T-helper 1 cell (primary cell): ENCODE measurements around the gene CLIP3.

Experiments
- DNase-seq, 5 donors: peaks; one replicate each; pipeline ENCODE4 v3.0.0-alpha.2; 2012 to 2020

The CLIP3 gene

DNA sequence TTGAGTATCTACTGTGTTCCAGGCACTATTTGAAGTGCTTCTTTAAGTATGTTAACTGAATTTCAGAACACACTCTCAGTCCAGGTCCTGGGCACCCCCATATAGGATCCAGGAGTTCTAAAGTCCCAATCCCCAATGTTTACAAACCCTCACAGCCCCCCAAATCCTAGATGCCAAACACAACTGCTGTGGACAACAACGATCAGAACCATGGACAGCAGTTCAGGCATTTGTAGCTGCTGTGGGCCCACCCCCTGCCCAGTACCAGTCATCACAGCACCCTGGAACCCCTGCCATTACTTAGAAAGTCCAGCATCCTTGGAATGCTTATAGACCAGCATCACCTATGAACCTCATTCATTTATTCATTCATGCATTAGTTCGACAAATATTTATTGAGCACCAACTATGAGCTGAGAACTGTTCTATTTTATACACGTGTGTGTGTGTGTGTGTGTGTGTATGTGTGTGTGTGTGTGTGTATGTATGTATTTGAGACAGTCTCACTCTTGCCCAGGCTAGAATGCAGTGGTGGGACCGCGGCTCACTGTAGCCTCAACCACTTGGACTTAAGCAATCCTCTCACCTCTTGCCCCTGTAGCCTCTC lies 57.0 kb downstream of the CLIP3 start:
- no peak for DNase-seq

DNA sequence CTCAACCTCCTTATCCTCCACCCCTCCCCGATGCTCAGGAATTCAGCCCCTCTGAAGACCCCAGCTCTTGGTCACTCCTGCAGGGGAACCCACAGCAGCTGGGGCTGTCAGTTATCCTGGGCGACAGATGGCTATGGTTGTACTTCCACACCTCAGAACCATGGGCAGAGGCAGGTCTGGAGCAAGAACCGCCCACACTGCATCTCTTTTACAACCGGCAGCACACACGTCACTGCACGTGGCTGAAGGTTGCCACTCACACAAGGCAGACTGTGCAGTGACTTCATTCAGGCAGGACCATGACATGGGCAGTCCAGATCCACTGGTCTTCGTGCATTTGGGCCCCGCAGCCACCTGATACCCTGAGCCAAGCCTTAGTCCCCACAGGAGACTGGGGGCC lies 59.2 kb downstream of the CLIP3 start:
- DNase-seq, result no peak

DNA sequence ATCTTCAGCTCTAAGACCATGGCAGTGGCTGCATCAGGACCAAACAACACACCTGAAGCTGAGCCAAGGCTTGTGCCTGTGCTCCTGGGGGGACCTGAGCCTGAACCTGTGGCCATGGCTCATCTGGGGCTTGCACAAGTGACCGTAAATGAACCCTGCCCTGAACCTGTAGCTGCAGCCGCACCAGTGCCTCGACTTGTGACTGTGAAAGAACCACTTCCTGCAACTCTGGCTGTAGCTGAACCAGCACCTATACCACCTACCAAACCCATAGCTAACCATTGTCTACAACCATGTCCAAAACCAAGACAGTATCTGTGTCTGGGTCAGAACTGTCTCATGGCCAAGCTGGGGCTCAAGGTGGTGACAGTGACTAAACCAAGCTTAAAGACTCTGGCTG lies 65.9 kb downstream of the CLIP3 start:
- DNase-seq, result no peak
